WI38 (cell line): ENCODE measurements around the gene DCDC2C.

Experiments used
- H3K4me3 ChIP-seq: 2 replicates; pipeline ENCODE4 v1.5.1; 2011; ENCODE audit warnings: low read depth, mild to moderate bottlenecking, control low read depth, low read length
- TF ChIP-seq, protein P1 (sequence below): IDR thresholded peaks from 2 replicates; pipeline ENCODE4 v1.5.1; 2012; ENCODE audit warnings: low read depth, mild to moderate bottlenecking, control low read depth, low read length

Gene DCDC2C

GRCh38 chr2:3876221-3876620 is 172.8 kb downstream of the DCDC2C start:
- TF ChIP-seq, protein P1, sequence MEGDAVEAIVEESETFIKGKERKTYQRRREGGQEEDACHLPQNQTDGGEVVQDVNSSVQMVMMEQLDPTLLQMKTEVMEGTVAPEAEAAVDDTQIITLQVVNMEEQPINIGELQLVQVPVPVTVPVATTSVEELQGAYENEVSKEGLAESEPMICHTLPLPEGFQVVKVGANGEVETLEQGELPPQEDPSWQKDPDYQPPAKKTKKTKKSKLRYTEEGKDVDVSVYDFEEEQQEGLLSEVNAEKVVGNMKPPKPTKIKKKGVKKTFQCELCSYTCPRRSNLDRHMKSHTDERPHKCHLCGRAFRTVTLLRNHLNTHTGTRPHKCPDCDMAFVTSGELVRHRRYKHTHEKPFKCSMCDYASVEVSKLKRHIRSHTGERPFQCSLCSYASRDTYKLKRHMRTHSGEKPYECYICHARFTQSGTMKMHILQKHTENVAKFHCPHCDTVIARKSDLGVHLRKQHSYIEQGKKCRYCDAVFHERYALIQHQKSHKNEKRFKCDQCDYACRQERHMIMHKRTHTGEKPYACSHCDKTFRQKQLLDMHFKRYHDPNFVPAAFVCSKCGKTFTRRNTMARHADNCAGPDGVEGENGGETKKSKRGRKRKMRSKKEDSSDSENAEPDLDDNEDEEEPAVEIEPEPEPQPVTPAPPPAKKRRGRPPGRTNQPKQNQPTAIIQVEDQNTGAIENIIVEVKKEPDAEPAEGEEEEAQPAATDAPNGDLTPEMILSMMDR, result no peak
- H3K4me3 ChIP-seq, result no peak overlapping the region

GRCh38 chr2:3876685-3877084 is 173.3 kb downstream of the DCDC2C start:
- TF ChIP-seq, protein P1, result no peak
- no peak overlapping the region for H3K4me3 ChIP-seq

DNA sequence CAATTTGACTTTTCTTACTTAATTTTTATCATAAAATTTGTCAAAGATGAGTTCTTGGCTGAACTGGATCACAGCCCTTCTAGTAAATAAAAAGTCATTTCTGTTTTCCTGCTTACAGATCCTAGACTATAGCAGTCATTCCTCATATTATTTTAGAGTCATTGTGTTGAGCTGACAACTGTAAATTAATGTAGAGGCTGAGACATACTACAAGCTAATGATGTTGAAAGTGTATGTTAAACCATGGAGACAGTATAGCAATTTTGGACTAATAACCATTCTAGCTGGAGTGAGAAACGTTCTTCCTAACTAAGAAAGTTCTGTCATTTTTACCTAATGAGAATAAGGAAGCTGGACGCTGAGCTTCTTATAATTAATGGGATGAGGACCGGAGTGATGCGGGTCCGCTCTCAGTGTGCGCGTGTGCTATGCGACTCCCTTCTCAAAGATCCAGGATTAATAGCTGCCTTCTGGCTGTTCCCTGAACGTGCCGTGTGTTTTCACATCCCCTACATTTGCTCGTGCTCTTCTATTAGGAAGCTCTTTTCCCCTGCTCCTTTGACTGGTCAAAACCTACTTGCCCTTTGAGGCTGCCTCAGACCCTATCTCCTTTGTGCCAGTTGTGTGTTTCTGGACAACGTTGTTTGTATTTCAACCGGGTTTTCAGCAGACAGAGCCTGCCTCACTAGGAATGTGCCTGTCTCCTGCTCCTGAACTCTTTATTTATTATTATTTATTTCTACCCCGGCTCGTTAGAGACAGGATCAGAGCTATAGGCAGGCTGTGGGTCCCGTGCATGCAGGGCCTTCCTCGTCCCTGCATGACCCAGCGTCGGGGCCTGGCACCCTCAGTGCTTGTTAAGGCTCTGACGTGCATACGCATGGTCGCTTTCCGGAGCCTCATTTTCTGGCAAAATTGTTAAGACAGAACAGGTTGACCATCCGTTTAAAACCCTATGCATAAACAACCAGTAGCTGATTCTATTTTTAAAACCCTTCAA is 182.6 kb downstream of the DCDC2C start:
- TF ChIP-seq, protein P1, result no peak
- no peak overlapping the region for H3K4me3 ChIP-seq

GRCh38 chr2:3895021-3895420 is 191.6 kb downstream of the DCDC2C start:
- no peak overlapping the region for H3K4me3 ChIP-seq
- TF ChIP-seq, protein P1, result no peak
